PC-9 (cell line): ENCODE results near the gene CXCL3. TPM values are rescaled to one million over a fixed set of nuclear protein-coding genes. Genes with fewer than 3 reads are reported as not detected.

Source experiments
- BruUV-seq: library from RNA; stranded (reverse); fragments of 400-500 nt; replicated peaks from 2 replicates; lab custom pipeline; 2021; lab: Mats Ljungman, UMichigan
- CTCF ChIA-PET: fragments of 300-600 bp; sonication (Branson Sonifier 250); formaldehyde crosslinking; loops from one replicate; lab custom pipeline; 2022; ENCODE audit warnings: antibody characterized with exemption; lab: Charles Lee
- POLR2A ChIA-PET: fragments of 300-600 bp; sonication (Branson Sonifier 250); formaldehyde crosslinking; loops from one replicate; lab custom pipeline; 2022; ENCODE audit warnings: antibody characterized with exemption; ENCODE audit not compliant: unreplicated experiment; lab: Charles Lee
- DNase-seq, 2 experiments: peaks; one replicate each; pipeline versions ENCODE4 v3.0.0 to v3.0.0-alpha.2; 2015 to 2022; ENCODE audit warnings: mixed read lengths in 1 of 2
- H2AFZ ChIP-seq: fragments of 200-600 bp; sonication (generic); 2 replicates; pipeline ENCODE4 v1.8.1; 2017; ENCODE audit warnings: antibody characterized with exemption
- H3F3A ChIP-seq: fragments of 200-600 bp; sonication (generic); 2 replicates; pipeline ENCODE4 v1.8.1; 2017; ENCODE audit warnings: antibody characterized with exemption, mild to moderate bottlenecking, low read depth; ENCODE audit not compliant: insufficient read depth
- H3K27ac ChIP-seq: fragments of 200-600 bp; sonication (generic); 2 replicates; pipeline ENCODE4 v1.6.1; 2016; ENCODE audit warnings: mixed run types
- H3K27me3 ChIP-seq: fragments of 200-600 bp; sonication (generic); 2 replicates; pipeline ENCODE4 v1.6.1; 2016; ENCODE audit warnings: low read depth, mixed run types; ENCODE audit not compliant: insufficient read depth
- H3K36me3 ChIP-seq: fragments of 200-600 bp; sonication (generic); 2 replicates; pipeline ENCODE4 v1.6.1; 2016; ENCODE audit warnings: low read depth, mixed run types
- H3K4me1 ChIP-seq: fragments of 200-600 bp; sonication (generic); replicated peaks from 2 replicates; pipeline ENCODE4 v1.6.1; 2016; ENCODE audit warnings: mixed run types; ENCODE audit not compliant: insufficient read depth
- H3K4me2 ChIP-seq: fragments of 200-600 bp; sonication (generic); 2 replicates; pipeline ENCODE4 v1.6.1; 2017; ENCODE audit warnings: mixed run types
- H3K4me3 ChIP-seq: fragments of 200-600 bp; sonication (generic); 2 replicates; pipeline ENCODE4 v1.6.1; 2016; ENCODE audit warnings: mixed run types
- H3K79me2 ChIP-seq: fragments of 200-600 bp; sonication (generic); 2 replicates; pipeline ENCODE4 v1.6.1; 2017; ENCODE audit warnings: low read depth, mixed run types
- H3K9me2 ChIP-seq: fragments of 200-600 bp; sonication (generic); 2 replicates; pipeline ENCODE4 v1.8.1; 2017; ENCODE audit warnings: mild to moderate bottlenecking; ENCODE audit not compliant: insufficient read depth
- H3K9me3 ChIP-seq: fragments of 200-600 bp; sonication (generic); 2 replicates; pipeline ENCODE4 v1.8.1; 2016; ENCODE audit warnings: low read depth; ENCODE audit not compliant: insufficient read depth
- H4K20me1 ChIP-seq: fragments of 200-600 bp; sonication (generic); 2 replicates; pipeline ENCODE4 v1.8.1; 2017; ENCODE audit not compliant: insufficient read depth
- EZH2 ChIP-seq: fragments of 200-600 bp; sonication (generic); IDR thresholded peaks from 2 replicates; pipeline ENCODE4 v1.8.0; 2017; ENCODE audit warnings: antibody characterized with exemption, low read depth
- intact Hi-C: fragments of 100-400 bp; cut with micrococcal nuclease; formaldehyde crosslinking; loops from one replicate; pipeline ENCODE4 v1.10.0; 2022; ENCODE audit not compliant: unreplicated experiment
- total RNA-seq: library from RNA; stranded (reverse); gene quantifications from 2 replicates; pipeline ENCODE4 v1.2.3, GENCODE V29; 2021
- TF ChIP-seq, protein P1 (sequence below): fragments of 200-600 bp; sonication (generic); conservative IDR thresholded peaks from 2 replicates; pipeline ENCODE4 v1.6.1; 2017; ENCODE audit warnings: mixed run types, antibody characterized with exemption, mild to moderate bottlenecking, moderate library complexity

Gene CXCL3
- total RNA-seq, 1 experiment from 2014 or later = not detected

DNA sequence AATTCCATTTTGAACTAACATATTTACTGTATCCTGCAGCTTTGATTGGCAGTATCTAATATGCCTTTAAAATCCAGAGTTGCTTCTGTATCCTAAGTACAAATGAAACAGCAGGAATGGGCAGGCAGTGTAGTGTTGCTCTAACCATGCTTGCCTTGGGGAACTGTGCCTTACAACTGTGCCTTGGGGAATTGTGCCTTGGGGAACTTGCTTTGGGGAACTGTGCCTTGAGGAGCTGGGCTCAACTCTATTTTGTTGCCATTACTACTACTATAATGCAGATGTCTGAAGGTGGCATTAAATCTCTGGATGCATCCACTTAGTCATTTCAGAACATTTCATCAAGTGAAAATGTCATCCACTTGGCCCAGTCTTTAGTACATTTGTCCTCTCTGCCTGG, 6.9 kb downstream of the CXCL3 start:
- BruUV-seq = no TSS peak
- no peaks in the 10 kb centered on the region for H3K4me1 ChIP-seq
- no peak for TF ChIP-seq EZH2
- TF ChIP-seq, protein P1, sequence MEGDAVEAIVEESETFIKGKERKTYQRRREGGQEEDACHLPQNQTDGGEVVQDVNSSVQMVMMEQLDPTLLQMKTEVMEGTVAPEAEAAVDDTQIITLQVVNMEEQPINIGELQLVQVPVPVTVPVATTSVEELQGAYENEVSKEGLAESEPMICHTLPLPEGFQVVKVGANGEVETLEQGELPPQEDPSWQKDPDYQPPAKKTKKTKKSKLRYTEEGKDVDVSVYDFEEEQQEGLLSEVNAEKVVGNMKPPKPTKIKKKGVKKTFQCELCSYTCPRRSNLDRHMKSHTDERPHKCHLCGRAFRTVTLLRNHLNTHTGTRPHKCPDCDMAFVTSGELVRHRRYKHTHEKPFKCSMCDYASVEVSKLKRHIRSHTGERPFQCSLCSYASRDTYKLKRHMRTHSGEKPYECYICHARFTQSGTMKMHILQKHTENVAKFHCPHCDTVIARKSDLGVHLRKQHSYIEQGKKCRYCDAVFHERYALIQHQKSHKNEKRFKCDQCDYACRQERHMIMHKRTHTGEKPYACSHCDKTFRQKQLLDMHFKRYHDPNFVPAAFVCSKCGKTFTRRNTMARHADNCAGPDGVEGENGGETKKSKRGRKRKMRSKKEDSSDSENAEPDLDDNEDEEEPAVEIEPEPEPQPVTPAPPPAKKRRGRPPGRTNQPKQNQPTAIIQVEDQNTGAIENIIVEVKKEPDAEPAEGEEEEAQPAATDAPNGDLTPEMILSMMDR = no peak
- H3K36me3 ChIP-seq = no peaks in the 10 kb centered on the region
- no peak overlapping the region for H3K4me2 ChIP-seq
- H4K20me1 ChIP-seq = no peaks in the 10 kb centered on the region
- no peaks in the 10 kb centered on the region for H3F3A ChIP-seq
- H3K27me3 ChIP-seq = no peaks in the 10 kb centered on the region
- no peak overlapping the region for H2AFZ ChIP-seq
- no peaks in the 10 kb centered on the region for H3K9me3 ChIP-seq
- H3K79me2 ChIP-seq = no peaks in the 10 kb centered on the region
- intact Hi-C loops = loop anchor here (10.0 kb wide), 1 partner anchor 367 kb away; no protein-coding TSS in a partner anchor
- POLR2A ChIA-PET = no interaction called here
- H3K9me2 ChIP-seq = no peaks in the 10 kb centered on the region
- no peak overlapping the region for H3K4me3 ChIP-seq
- no peak for DNase-seq
- CTCF ChIA-PET = no interaction called here
- no peak overlapping the region for H3K27ac ChIP-seq

DNA sequence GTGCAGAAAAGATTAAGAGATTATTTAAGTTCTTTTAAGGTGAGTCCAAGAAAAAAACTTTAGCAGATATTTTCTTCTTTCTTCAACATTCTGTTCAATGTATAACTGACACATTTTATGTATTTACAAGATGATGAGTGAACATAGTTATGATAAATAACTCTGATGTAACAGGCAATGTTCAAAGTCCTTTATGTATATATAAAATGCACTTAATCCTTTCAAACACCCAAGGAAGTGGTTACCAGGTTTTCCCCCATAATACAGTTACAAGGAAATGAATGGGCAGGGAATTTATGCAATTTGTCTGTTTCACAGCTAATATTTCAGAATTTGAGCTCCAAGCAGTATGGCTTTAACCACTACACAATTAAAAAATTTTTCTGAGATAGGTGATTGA, 8.2 kb downstream of the CXCL3 start:
- H2AFZ ChIP-seq = no peak overlapping the region
- H4K20me1 ChIP-seq = no peaks in the 10 kb centered on the region
- no peaks in the 10 kb centered on the region for H3K27me3 ChIP-seq
- no peak for TF ChIP-seq EZH2
- TF ChIP-seq, protein P1 = no peak
- no peak for DNase-seq
- POLR2A ChIA-PET = no interaction called here
- H3K79me2 ChIP-seq = no peaks in the 10 kb centered on the region
- H3K27ac ChIP-seq = no peak overlapping the region
- no peaks in the 10 kb centered on the region for H3K9me2 ChIP-seq
- intact Hi-C loops = loop anchor here (10.0 kb wide), 1 partner anchor 365 kb away; no protein-coding TSS in a partner anchor
- no peak overlapping the region for H3K4me2 ChIP-seq
- no peaks in the 10 kb centered on the region for H3K36me3 ChIP-seq
- BruUV-seq = no TSS peak
- no peaks in the 10 kb centered on the region for H3F3A ChIP-seq
- H3K4me1 ChIP-seq = no peaks in the 10 kb centered on the region
- no peaks in the 10 kb centered on the region for H3K9me3 ChIP-seq
- CTCF ChIA-PET = no interaction called here
- no peak overlapping the region for H3K4me3 ChIP-seq

DNA sequence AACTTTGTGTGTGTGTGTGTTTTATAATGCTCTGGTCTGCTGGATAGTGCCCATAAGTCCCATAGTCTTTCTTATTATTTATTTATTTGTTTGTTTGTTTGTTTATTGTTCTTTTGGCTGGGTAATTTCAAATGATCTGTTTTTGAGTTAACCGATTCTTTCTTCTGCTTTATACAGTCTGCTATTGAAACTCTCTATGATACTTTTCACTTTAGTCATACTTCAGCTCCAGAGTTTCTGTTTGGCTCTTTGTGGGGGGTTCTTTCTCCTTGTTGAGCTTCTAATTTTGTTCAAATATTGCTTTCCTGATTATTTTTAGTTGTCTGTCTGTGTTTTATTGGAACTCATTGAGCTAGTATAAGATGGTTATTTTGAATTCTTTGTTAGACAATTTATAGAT, 10.0 kb downstream of the CXCL3 start:
- ChIA-PET CTCF (no interaction called here), POLR2A (no interaction called here)
- Histone ChIP-seq H3K36me3 (no peaks in the 10 kb centered on the region), H3K4me3 (no peak overlapping the region), H3K27me3 (no peaks in the 10 kb centered on the region), H3K9me2 (no peaks in the 10 kb centered on the region), H4K20me1 (no peaks in the 10 kb centered on the region), H2AFZ (no peak overlapping the region), H3K9me3 (no peaks in the 10 kb centered on the region), H3K4me2 (no peak overlapping the region), H3K4me1 (no peaks in the 10 kb centered on the region), H3K27ac (no peak overlapping the region), H3K79me2 (no peaks in the 10 kb centered on the region), H3F3A (no peaks in the 10 kb centered on the region)
- no peak for DNase-seq
- TF ChIP-seq, protein P1 = no peak
- no peak for TF ChIP-seq EZH2
- BruUV-seq = no TSS peak
- intact Hi-C loops = no loop called here
